DND-41 (cell line): ENCODE results near the gene RPTN.

Experiments
- CTCF ChIP-seq: IDR thresholded peaks from 2 replicates; pipeline ENCODE4 v1.5.1; 2012; ENCODE audit warnings: borderline replicate concordance, low read length, moderate library complexity, mild to moderate bottlenecking; ENCODE audit not compliant: poor library complexity, severe bottlenecking; ENCODE audit errors: extremely low read depth
- EZH2 ChIP-seq: IDR thresholded peaks from 3 replicates; pipeline ENCODE4 v1.6.1; 2012; ENCODE audit warnings: borderline replicate concordance, low read depth, mild to moderate bottlenecking, moderate library complexity, low read length, inconsistent platforms; ENCODE audit not compliant: severe bottlenecking

- TF ChIP-seq CTCF (peak; percentile 84), EZH2 (no peak)
These were observed 29.9 kb upstream of the RPTN start for GRCh38 chr1:152188673-152189591.
